NT2/D1 (cell line): ENCODE measurements around the gene SLFN14.

ENCODE experiments used
- SUZ12 ChIP-seq: IDR thresholded peaks from 2 replicates; pipeline ENCODE4 v1.6.1; 2011; ENCODE audit not compliant: insufficient read length, insufficient read depth; ENCODE audit errors: extremely low read depth
- YY1 ChIP-seq: IDR thresholded peaks from 2 replicates; pipeline ENCODE4 v1.6.1; 2011; ENCODE audit not compliant: insufficient read length, insufficient read depth
- ZNF274 ChIP-seq: IDR thresholded peaks from 2 replicates; pipeline ENCODE4 v1.6.1; 2011; ENCODE audit warnings: mild to moderate bottlenecking, low read depth, low read length

DNA sequence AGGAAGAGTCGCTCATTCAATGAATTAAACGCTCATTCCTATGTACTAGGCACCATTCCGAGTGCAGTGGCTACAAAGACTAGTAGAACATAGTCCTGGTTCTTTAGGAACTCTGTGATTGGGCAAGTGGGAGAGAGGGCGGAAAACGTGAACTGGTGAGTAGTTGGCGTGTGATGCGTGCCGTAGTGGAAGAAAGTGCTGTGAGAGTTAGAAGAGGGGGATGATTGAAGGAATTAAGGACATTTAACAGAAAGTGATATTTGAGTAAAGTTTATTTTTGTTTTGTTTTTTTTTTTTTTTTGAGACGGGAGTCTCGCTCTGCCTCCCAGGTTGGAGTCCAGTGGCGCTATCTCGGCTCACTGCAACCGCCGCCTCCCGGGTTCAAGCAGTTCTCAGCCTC, 7.9 kb upstream of the SLFN14 start:
- no peak for TF ChIP-seq ZNF274
- TF ChIP-seq SUZ12: no peak
- TF ChIP-seq YY1: no peak
